HS-27A (cell line): ENCODE results near the gene ZC3H7B.

ENCODE experiments used
- DNase-seq: peaks from one replicate; pipeline ENCODE4 v3.0.0-alpha.2; 2012; ENCODE audit warnings: low read depth, missing footprints

Gene ZC3H7B

GRCh38 chr22:41327124-41327523, 25.8 kb downstream of the ZC3H7B start:
- DNase-seq = no peak

- DNase-seq = no peak
These were observed 28.8 kb downstream of the ZC3H7B start for GRCh38 chr22:41330169-41330568.

DNA sequence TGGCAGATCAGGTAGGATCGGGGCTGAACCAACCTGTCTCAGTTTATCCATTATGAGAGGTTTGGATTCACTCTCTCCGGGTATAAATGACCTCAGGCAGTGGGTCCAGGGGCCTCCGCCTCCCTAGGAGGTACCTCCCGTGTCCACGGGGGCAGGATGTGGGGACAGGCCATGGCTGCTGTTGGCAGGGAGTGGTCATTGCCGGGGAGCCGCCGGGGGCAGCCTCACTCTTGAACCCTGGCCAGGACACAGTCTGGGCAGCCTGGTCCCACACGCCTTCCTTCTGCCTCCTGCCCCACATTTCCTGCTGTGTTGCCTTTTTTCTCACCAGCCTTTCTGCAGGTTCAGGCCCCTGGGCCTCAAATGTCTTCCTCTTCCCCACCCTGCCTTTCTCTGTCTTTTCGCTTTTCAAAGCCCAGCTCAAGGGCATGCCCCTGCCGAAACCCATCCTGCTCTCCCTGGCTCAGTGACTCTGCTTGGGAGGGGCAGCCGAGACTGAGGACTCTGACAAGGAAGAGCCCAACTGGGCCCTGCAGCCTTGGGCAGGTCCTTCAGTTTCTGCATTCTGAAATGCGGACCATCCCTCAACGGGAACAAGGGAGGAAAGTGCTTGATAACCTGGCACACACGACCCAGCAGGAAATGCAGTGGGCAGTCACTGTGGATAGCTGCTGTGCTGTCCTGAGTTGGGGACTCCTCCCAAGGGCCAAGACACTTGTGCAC, 31.1 kb downstream of the ZC3H7B start:
- no peak for DNase-seq

DNA sequence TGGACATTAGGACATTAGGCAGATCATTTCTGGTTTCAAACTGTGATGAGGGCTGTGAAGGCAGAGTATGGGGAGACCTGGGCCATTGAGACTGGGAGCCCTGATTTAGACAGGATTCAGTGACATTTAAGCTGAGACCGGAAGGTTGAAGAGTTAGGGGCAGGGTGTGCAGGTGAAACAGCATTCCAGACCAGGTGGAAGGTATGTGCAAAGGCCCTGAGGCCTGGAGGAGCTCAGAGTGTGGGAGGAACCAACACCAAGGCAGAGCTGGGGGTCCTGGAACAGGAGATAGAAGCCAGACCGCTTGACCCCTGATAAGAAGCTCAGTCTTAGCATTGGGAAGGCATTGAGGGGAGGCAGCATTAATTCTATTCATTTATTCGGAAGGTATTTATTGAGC, 32.5 kb downstream of the ZC3H7B start:
- DNase-seq = no peak

GRCh38 chr22:41334215-41334614, 32.9 kb downstream of the ZC3H7B start:
- DNase-seq = no peak

- DNase-seq = no peak
These were observed 33.8 kb downstream of the ZC3H7B start for GRCh38 chr22:41334951-41335635.

- no peak for DNase-seq
These were observed 37.4 kb downstream of the ZC3H7B start for GRCh38 chr22:41338614-41339212.

DNA sequence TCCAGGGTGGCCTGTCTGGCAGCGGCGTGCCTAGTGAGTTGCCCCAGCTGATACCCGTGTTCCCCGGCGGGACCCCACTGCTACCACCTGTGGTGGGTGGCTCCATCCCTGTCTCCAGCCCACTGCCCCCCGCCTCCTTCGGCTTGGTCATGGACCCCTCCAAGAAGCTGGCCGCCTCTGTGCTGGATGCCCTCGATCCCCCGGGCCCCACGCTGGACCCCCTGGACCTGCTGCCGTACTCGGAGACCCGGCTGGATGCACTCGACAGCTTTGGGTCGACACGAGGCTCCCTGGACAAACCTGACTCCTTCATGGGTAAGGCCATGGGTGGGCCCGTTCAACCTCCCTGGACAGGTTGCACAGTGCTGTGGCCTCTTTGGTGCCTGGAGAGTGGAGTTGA, 38.5 kb downstream of the ZC3H7B start:
- DNase-seq = no peak

- no peak for DNase-seq
These were observed 39.0 kb downstream of the ZC3H7B start for GRCh38 chr22:41340357-41340756.

DNA sequence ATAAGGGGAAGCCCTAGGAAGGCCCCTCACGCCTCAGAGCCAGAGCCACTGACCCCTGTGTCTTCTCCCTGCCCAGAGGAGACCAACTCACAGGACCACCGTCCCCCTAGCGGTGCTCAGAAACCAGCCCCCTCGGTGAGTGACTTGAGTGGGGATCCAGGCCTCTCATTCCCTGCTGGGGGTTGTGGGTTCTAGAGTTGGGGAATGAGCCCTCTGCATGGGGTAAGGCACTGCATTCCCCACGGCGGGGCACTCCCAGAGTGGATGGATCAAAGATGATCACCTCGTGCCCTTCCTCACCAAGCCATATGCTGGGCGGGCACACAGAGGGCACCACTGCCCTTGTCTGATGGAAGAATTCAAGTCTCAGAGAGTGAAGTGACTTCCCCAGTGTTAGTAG, 39.7 kb downstream of the ZC3H7B start:
- DNase-seq = no peak

DNA sequence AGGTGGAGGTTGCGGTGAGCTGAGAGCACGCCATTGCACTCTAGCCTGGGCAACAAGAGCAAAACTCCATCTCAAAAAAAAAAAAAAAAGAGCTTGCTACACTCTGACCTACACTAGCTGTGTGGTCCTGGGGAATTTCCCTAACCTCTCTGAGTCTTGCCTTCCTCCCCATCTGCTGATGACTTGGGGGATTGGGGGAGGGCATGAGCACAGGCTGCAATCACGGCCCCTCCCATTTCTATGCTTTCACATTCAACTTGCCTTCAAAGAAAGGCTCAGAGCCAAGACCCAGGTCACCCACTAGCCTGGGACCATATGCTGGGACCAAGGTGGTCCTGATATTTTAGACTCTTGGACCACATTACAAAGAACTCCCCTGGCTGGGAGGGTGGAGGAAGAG, 40.7 kb downstream of the ZC3H7B start:
- no peak for DNase-seq

DNA sequence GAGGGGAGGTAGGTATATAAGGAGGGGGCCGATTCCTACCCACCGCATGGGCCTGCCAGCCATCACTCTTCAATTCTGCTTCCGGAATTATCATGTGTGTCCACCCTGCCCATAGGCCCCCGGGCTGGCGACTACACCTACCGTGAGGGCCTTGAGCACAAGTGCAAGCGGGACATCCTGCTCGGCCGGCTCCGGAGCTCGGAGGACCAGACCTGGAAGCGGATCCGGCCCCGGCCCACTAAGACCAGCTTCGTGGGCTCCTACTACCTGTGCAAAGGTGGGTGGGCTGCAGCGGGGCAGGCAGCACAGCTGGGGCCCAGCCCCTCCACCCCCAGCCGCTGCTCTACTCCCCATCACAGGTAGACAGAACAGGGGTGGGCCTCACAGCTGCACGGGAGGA, 42.0 kb downstream of the ZC3H7B start:
- DNase-seq = no peak

DNA sequence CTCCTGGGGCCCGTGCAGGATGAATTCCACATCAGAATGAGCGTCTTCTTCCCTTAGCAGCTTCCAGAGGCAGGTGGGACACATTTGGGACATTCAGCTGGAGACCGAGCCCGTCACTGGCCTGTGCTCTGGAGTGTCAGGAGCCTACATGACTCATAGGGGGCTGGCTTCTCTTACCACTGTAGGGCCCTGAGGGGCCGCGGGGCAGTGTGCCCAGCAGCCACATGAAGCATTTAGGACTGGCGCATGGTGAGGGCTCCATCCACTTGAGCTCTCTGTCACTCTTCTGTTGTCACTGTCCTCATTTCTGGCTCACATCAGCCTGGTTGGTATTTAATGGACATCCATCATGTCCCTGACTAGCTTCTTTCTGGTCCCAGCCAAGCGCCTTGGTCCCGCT, 42.4 kb downstream of the ZC3H7B start:
- DNase-seq = no peak

GRCh38 chr22:41344189-41344788, 43.0 kb downstream of the ZC3H7B start:
- DNase-seq = no peak

DNA sequence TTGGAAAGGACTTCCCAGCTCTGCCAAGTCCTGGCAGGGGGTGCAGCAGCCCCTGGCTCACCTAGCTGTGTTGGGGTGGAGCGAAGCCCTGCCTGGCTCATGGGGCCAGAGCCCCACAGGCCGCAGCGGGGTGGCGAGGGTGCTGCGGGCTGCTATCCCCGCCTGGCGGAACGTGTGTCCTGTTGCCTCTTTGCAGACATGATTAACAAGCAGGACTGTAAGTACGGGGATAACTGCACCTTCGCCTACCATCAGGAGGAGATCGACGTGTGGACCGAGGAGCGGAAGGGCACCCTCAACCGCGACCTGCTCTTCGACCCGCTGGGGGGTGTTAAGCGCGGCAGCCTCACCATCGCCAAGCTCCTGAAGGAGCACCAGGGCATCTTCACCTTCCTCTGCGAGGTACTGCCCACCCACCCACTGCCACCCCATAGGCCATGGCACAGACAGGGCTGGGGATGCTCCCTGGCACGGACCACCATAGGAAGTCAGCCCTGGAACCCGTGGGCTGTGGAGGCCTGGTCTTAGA, 44.5 kb downstream of the ZC3H7B start:
- DNase-seq = no peak

- no peak for DNase-seq
These were observed 45.9 kb downstream of the ZC3H7B start for GRCh38 chr22:41347066-41347859.

DNA sequence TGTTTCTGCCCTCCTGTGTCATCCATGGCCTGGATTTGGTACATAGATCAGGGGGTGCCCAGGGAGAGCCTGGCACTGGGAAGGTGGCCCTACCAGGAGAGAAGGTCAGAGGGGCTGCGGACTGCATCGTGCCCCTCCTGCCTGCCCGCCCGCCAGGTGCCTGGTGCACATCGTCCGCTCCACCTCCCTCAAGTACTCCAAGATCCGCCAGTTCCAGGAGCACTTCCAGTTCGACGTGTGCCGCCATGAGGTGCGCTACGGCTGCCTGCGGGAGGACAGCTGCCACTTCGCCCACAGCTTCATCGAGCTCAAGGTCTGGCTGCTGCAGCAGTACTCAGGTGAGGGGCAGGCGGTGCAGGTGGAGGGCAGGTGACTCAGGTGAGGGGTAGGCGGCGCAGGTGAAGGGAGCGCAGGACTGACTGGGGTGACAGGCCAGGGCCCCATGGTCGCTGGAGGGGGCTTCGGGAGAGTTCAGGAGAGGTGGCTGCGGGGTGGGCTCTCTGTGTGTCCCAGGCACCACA, 47.7 kb downstream of the ZC3H7B start:
- DNase-seq = no peak

DNA sequence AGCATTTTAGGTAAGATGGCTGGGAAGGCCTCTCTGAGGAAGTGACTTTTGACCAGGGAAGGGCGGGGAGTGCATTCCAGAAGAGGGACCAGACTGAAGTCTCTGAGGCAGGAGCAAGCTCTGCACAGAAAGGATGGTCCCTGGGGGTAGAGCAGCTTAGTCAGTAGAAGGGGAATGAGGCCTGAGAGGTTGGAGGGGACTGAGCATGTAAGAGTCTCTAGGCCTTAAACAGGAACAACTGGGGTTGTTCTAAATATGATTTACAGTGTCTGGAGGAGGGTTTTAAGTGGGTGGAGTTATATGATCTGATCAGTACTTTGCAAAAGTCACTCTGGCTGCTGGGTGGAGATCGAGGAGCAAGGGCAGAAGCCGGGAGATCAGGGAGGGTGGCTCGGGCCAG, 48.8 kb downstream of the ZC3H7B start:
- no peak for DNase-seq

GRCh38 chr22:41351011-41351410, 49.7 kb downstream of the ZC3H7B start:
- no peak for DNase-seq

DNA sequence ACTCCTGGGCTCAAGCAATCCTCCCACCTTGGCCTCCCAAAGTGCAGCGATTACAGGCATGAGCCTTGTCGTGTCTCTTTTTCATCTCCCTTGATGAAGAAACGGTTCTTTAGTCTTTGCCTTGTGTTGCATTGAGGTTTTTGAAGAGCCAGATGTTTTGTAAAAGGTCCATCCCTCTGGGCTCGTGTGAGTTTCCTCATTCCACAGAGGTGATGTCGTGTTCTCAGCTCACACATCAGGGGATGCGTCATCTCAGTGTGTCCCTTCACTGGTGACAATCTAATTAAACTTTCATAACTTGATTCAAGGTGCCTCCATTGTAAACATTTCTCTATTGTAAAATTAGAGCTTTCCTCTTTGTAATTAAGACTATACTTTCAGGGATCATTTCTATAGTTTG, 50.7 kb downstream of the ZC3H7B start:
- DNase-seq = no peak

DNA sequence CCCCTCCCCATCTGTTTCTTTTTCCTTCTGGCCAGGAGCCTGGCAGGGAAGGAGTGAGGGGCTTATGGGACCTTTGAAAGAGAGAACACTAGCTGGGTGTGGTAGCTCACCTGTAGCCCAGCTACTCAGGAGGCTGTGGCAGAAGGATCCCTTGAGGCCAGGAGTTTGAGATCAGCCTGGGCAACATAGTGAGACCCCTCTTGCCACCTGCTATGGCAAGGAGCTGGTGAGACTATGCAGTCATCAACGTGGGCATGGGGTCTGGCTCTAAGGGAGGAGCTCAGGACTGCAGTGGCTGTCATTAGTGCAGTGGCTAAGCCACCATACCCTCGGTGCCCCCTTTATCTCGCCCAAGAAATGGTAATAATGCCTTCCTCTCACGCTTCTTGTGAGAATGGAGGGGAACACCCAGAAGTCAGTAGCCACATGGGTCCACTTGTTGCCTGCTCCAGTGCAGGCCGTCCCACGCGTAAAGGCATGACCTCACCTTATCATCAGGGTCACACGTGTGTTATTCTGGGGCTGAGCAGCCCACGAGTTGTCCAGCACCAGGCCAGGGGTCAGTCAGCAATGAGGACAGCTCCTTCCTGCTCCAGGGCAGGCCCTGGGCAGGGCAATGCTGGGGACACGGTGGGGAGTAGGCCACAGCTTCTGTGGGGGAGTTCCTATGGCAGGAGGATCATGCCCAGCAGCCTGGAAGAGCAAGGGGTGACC, 52.7 kb downstream of the ZC3H7B start:
- DNase-seq = no peak
